ENCODE measurements around the gene UGDH.
"Not testable (repeated sequence)": the region's sequence is repeated elsewhere in the genome, so short reads cannot be mapped to it uniquely, and the experiment has no call there.

Gene UGDH

DNA sequence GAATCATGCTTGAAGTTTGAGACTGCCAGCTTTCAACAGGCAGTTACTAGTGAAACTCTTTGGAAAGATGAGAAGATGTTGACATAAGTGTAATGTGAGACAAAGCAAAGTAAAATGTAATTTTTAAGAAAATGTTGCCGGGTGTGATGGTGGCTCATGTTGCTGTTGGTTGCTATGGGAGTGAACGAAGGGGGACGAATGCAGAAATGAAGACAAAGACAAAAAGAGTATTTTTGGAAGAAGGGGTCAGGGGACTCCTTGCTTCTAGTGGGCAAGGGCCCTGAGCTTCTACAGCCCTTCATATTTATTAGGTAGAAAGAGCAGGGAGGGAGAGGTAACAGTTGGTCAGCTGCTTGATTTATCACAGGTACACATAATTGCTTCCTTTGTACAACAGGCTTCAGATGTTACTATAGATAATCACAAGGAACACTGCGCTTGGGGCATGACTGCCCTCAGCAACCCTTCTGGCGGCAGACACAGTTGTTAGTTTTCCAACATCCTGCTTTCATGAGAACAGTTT is 11.9 kb upstream of the UGDH start (continued):
- TF ChIP-seq, protein P1, sequence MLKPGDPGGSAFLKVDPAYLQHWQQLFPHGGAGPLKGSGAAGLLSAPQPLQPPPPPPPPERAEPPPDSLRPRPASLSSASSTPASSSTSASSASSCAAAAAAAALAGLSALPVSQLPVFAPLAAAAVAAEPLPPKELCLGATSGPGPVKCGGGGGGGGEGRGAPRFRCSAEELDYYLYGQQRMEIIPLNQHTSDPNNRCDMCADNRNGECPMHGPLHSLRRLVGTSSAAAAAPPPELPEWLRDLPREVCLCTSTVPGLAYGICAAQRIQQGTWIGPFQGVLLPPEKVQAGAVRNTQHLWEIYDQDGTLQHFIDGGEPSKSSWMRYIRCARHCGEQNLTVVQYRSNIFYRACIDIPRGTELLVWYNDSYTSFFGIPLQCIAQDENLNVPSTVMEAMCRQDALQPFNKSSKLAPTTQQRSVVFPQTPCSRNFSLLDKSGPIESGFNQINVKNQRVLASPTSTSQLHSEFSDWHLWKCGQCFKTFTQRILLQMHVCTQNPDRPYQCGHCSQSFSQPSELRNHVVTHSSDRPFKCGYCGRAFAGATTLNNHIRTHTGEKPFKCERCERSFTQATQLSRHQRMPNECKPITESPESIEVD (tag by site-specific recombination; IDR thresholded peaks at IDR 0.05): peak; percentile 93
- no peak for TF ChIP-seq ZNF623 (tag by site-specific recombination; IDR thresholded peaks at IDR 0.05)
- TF ChIP-seq ZNF423 (tag by site-specific recombination; IDR thresholded peaks at IDR 0.05): no peak
- TF ChIP-seq FEZF1 (tag by site-specific recombination; IDR thresholded peaks at IDR 0.05): peak; percentile 17; the same call in 1 of the 2 replicates
- peak; percentile 45 for TF ChIP-seq ZNF335 (tag by site-specific recombination; conservative IDR thresholded peaks at IDR 0.05)
- TF ChIP-seq SCRT2 (tag by site-specific recombination; IDR thresholded peaks at IDR 0.05): peak; percentile 94
- TF ChIP-seq, protein P2, sequence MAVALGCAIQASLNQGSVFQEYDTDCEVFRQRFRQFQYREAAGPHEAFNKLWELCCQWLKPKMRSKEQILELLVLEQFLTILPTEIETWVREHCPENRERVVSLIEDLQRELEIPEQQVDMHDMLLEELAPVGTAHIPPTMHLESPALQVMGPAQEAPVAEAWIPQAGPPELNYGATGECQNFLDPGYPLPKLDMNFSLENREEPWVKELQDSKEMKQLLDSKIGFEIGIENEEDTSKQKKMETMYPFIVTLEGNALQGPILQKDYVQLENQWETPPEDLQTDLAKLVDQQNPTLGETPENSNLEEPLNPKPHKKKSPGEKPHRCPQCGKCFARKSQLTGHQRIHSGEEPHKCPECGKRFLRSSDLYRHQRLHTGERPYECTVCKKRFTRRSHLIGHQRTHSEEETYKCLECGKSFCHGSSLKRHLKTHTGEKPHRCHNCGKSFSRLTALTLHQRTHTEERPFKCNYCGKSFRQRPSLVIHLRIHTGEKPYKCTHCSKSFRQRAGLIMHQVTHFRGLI (tag by site-specific recombination; IDR thresholded peaks at IDR 0.05): no peak
- TF ChIP-seq ZBTB17 (tag by site-specific recombination; IDR thresholded peaks at IDR 0.05): peak; percentile 42; the same call in 1 of the 2 replicates
- TF ChIP-seq, protein P3, sequence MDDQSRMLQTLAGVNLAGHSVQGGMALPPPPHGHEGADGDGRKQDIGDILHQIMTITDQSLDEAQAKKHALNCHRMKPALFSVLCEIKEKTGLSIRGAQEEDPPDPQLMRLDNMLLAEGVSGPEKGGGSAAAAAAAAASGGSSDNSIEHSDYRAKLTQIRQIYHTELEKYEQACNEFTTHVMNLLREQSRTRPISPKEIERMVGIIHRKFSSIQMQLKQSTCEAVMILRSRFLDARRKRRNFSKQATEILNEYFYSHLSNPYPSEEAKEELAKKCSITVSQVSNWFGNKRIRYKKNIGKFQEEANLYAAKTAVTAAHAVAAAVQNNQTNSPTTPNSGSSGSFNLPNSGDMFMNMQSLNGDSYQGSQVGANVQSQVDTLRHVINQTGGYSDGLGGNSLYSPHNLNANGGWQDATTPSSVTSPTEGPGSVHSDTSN (CRISPR knock-in tag; IDR thresholded peaks at IDR 0.05): no peak
- TF ChIP-seq ZNF843 (tag by site-specific recombination; IDR thresholded peaks at IDR 0.05): 0 out of 2 replicates have a peak, but pooled peaks have one; percentile 20
- TF ChIP-seq ZNF610 (tag by site-specific recombination; IDR thresholded peaks at IDR 0.05; ENCODE audit: borderline replicate concordance): no peak
- TF ChIP-seq OSR2 (tag by site-specific recombination; IDR thresholded peaks at IDR 0.05): no peak
- peak; percentile 70 for TF ChIP-seq SCRT1 (tag by site-specific recombination; IDR thresholded peaks at IDR 0.05; ENCODE audit: borderline replicate concordance)
- no peak for TF ChIP-seq REPIN1 (tag by site-specific recombination; IDR thresholded peaks at IDR 0.05; ENCODE audit: low read depth)
- no peak for TF ChIP-seq ZNF214 (tag by site-specific recombination; IDR thresholded peaks at IDR 0.05; ENCODE audit: borderline replicate concordance)

DNA sequence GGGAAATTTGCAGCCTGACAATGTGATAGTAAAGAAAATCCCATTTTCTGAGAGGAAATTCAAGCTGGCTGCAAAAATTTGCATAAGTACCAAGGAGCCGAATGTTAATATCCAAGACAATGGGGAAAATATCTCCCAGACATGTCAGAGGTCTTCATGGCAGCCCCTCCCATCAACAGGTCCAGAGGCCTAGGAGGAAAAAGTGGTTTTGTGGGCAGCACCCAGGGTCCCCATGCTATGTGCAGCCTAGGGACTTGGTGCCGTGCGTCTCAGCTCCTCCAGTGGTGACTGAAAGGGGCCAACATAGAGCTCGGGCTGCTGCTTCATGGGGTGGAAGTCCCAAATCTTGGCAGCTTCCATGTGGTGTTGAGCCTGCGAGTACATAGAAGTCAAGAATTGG is 6.3 kb upstream of the UGDH start:
- POLR2A ChIA-PET: no interaction called here

DNA sequence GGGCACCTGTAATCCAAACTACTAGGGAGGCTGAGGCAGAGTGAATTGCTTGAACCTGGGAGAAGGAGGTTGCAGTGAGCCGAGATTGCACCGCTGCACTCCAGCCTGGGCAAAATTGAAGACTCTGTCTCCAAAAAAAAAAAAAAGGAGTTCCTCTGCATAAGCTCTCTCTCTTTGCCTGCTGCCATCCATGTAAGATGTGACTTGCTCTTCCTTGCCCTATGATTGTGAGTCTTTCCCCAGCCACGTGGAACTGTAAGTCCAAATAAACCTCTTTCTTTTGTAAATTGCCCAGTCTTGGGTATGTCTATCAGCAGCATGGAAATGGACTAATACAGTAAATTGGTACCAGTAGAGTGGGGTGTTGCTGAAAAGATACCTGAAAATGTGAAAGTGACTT is 5.0 kb upstream of the UGDH start:
- H3K9me3 ChIP-seq (ENCODE audit: control insufficient read depth, insufficient read depth, low read depth, low read length); H3K4me3 ChIP-seq (ENCODE audit: low read depth, low read length); H3K4me1 ChIP-seq (ENCODE audit: control insufficient read depth, insufficient read depth, low read length); POLR2A ChIA-PET; H3K27ac ChIP-seq (ENCODE audit: extremely low read depth, low read depth, low read length); CTCF ChIA-PET: not testable (repeated sequence)
- peaks cover 0 to 18% of the 10 kb centered on the region in 2 experiments; a peak in 1 of 3 replicates for H3K36me3 ChIP-seq (ENCODE audit: control insufficient read depth in 2 of 2, insufficient read depth in 1 of 2, low read length in 2 of 2)

More for the DNA sequence above, 6.3 kb upstream of the UGDH start:
- Histone ChIP-seq H3K9me3 (ENCODE audit: control insufficient read depth, insufficient read depth, low read depth, low read length) (no peaks in the 10 kb centered on the region), H3K27ac (ENCODE audit: extremely low read depth, low read depth, low read length) (no peak overlapping the region), H3K4me1 (ENCODE audit: control insufficient read depth, insufficient read depth, low read length) (no peaks in the 10 kb centered on the region), H3K36me3 (ENCODE audit: control insufficient read depth in 2 of 2, insufficient read depth in 1 of 2, low read length in 2 of 2) (peaks cover 0 to 18% of the 10 kb centered on the region in 2 experiments; a peak in 1 of 3 replicates), H3K4me3 (ENCODE audit: low read depth, low read length) (no peak overlapping the region)
- CTCF ChIA-PET: interaction anchor here (0.6 kb wide), 1 partner anchor 445 kb away, joined by 5 read pairs; no protein-coding TSS in a partner anchor
- TF ChIP-seq ZNF548 (tag by site-specific recombination; IDR thresholded peaks at IDR 0.05): no peak
- peak; percentile 90 for TF ChIP-seq ZNF585B (tag by site-specific recombination; IDR thresholded peaks at IDR 0.05)
